ENCODE results near the gene CHRFAM7A.
"Not testable (repeated sequence)": the region's sequence is repeated elsewhere in the genome, so short reads cannot be mapped to it uniquely, and the experiment has no call there.

CHRFAM7A gene

GRCh38 chr15:30392766-30393663 lies at the start of gene CHRFAM7A:
TSS of gene CHRFAM7A (minus strand) at chr15:30393540. CDS start at chr15:30383351, 10,189 bp downstream.
- DNase-seq = not testable (repeated sequence)

- not testable (repeated sequence) for DNase-seq
Observed at GRCh38 chr15:30438348-30438747, 45.0 kb upstream of the CHRFAM7A start.

GRCh38 chr15:30435878-30436277 lies 42.5 kb upstream of the CHRFAM7A start:
- DNase-seq = not testable (repeated sequence)

GRCh38 chr15:30420723-30421122 lies 27.4 kb upstream of the CHRFAM7A start:
- not testable (repeated sequence) for DNase-seq

- DNase-seq = not testable (repeated sequence)
Observed at GRCh38 chr15:30414160-30414559, 20.8 kb upstream of the CHRFAM7A start, which contains the start of gene GOLGA8R. TSS of gene GOLGA8R (minus strand) at chr15:30414260. CDS start at chr15:30414162, 98 bp downstream.

- DNase-seq = not testable (repeated sequence)
Observed at GRCh38 chr15:30407636-30408035, 14.3 kb upstream of the CHRFAM7A start.

- DNase-seq = not testable (repeated sequence)
Observed at GRCh38 chr15:30398988-30399387, 5.6 kb upstream of the CHRFAM7A start.

- DNase-seq = not testable (repeated sequence)
Observed at GRCh38 chr15:30393664-30393991, 288 bp upstream of the CHRFAM7A start.

GRCh38 chr15:30386318-30386887 lies 6.9 kb downstream of the CHRFAM7A start:
- not testable (repeated sequence) for DNase-seq

- not testable (repeated sequence) for DNase-seq
Observed at GRCh38 chr15:30377082-30377413, 16.3 kb downstream of the CHRFAM7A start.

- not testable (repeated sequence) for DNase-seq
Observed at GRCh38 chr15:30376375-30377081, 16.8 kb downstream of the CHRFAM7A start.

- peak; percentile 0 for DNase-seq
Observed at GRCh38 chr15:30375872-30376271, 17.5 kb downstream of the CHRFAM7A start.

- not testable (repeated sequence) for DNase-seq
Observed at GRCh38 chr15:30374862-30375261, 18.5 kb downstream of the CHRFAM7A start.

- not testable (repeated sequence) for DNase-seq
Observed at GRCh38 chr15:30368271-30368670, 25.1 kb downstream of the CHRFAM7A start.

- not testable (repeated sequence) for DNase-seq
Observed at GRCh38 chr15:30367246-30367645, 26.1 kb downstream of the CHRFAM7A start.

- not testable (repeated sequence) for DNase-seq
Observed at GRCh38 chr15:30361404-30361803, 31.9 kb downstream of the CHRFAM7A start.

GRCh38 chr15:30360990-30361389 lies 32.4 kb downstream of the CHRFAM7A start:
- DNase-seq = not testable (repeated sequence)

- DNase-seq = not testable (repeated sequence)
Observed at GRCh38 chr15:30355043-30355442, 38.3 kb downstream of the CHRFAM7A start.

- DNase-seq = not testable (repeated sequence)
Observed at GRCh38 chr15:30349803-30350202, 43.5 kb downstream of the CHRFAM7A start.

- DNase-seq = not testable (repeated sequence)
Observed at GRCh38 chr15:30336584-30336983, 56.8 kb downstream of the CHRFAM7A start.

- not testable (repeated sequence) for DNase-seq
Observed at GRCh38 chr15:30334152-30334551, 59.2 kb downstream of the CHRFAM7A start.

GRCh38 chr15:30326145-30326544 lies 67.2 kb downstream of the CHRFAM7A start:
- not testable (repeated sequence) for DNase-seq

- DNase-seq = not testable (repeated sequence)
Observed at GRCh38 chr15:30321063-30321462, 72.3 kb downstream of the CHRFAM7A start.

All from HCEC 1CT (cell line).